SHP77 treated with DMSO at 0.1 percent for 48 hours (cell line): ENCODE measurements around the gene MAN2A1.

Source experiments
- DNase-seq: peaks from one replicate; lab custom pipeline; 2025; lab: John Stamatoyannopoulos, UW

MAN2A1 gene

DNA sequence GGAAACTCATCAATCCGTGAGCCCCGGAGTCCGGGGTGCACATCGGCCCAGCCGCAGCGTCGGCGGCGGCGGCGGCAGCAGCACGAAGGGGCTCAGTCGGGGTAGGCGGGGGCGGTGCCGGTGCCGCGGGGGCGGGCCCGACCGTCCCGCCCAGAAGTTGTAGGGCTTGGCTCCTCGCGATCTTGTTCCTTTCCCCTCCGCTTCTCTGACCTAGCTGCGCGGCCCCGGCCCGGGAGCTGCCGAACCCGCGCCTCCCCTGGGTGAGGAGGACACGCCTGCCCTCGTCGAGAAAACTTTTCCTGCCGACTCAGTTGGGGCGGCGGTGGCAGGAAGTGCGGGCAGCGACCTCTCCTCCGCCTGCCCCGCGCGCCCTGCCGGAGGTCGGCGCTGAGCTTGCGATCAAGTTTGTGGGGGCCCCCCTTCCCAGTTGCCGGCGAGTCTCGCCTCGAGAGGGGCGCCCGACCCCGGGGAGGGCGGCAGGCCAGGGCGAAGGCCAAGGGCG lies at the start of gene MAN2A1:
MAN2A1 (plus strand) TSS at position 188 of the 502 bp plus-strand sequence. CDS start 491 bp downstream, outside the sequence.
- DNase-seq, result peak; percentile 37

DNA sequence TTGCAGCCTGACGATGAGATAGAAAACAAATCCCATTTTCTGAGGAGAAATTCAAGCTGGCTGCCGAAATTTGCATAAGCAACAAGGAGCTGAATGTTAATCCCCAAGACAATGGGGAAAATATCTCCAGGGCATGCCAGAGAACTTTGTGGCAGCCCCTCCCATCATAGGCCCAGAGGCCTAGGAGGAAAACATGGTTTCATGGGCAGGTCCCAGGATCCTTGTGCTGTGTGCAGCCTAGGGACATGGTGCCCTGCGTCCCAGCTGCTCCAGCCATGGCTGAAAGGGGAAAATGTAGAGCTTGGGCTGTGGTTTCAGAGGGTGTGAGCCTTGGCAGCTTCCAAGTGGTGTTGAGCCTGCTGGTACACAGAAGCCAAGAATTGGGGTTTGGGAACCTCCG lies 48.8 kb upstream of the MAN2A1 start:
- no peak for DNase-seq

DNA sequence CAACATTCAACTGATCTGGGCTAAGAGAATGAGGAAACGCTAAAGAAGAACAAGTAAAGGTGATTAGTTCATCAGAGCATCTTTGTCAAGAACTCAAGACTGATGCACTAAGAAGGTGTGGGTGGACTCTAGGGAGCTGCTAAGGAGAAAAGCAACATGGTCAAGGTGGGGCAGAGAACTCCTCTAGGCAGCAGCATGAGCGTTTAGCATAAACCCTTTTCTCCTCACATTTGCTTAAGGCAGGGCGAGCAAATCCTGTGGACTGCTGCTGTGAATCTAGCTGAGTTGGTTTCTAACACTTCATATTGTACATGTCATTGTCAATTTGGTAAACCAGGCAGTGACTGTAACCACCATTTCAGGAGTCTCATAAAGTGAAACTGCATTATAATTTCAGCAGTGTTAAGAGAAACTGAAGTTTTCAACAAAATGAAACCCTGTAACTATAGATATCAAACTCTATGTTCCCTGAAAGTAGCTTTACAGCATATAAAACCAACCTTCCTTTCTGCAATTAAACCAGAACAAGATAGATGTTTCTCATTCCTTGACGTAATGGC lies 45.9 kb upstream of the MAN2A1 start:
- no peak for DNase-seq

DNA sequence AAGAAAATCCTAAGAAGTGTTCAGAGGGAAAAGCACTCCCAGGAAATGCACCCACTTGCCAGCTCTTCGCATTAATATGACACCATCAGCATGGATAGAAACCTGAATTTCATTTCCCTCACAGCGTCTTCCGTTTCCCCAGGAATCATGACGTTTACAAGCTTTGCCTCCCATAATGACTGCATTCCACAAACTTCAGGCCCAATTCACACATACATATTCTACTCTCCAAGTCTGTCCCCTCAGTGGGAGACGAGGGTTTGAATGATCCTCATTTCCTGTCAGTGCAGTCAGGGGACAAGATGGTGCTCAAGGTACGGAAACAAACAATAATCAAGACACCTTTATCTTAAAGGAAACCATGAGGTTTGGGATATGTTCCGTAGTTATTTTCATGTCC lies 44.9 kb upstream of the MAN2A1 start:
- DNase-seq, result no peak

DNA sequence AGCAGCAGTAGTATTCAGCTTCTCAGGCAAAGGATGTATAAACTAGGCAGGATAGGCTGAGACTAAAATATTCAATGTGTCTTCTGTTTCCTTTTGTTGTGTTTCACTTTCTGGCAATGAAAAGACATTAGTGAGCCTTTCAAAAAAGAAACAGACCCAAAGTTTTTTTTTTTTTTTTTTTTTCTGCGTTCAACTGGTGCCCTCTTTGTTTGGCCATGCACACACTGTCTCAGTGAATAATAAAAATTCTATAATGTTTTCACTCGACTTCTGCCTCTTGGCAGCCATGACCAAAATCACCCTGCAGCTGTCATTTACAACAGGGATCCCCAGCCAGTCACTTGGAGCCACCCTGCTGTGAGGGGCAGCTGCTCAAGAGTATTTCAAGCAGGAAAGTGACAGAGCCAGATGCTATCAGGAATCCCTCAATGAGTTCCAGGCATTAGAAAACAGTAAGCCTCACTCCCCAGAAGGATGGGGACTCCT lies 44.0 kb upstream of the MAN2A1 start:
- DNase-seq, result no peak

DNA sequence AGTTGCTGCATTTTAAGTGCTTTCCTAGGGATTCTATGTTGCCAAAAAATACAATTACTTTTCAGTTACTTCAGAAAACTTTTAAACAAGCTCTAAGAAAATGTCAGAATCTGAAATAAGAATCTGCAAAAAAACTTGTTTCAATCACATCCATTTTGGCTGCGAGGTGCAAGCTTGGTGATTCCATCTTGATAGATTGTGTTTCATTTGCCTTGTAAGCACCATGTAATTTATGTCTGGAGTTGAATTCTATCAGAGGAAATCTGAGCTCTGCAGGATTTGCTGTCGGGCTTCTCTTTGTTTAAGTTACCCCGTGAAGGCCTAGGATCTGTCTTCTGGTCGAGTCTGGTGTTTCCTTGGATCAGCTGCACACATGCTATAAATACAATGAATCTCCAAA lies 40.4 kb upstream of the MAN2A1 start:
- no peak for DNase-seq

DNA sequence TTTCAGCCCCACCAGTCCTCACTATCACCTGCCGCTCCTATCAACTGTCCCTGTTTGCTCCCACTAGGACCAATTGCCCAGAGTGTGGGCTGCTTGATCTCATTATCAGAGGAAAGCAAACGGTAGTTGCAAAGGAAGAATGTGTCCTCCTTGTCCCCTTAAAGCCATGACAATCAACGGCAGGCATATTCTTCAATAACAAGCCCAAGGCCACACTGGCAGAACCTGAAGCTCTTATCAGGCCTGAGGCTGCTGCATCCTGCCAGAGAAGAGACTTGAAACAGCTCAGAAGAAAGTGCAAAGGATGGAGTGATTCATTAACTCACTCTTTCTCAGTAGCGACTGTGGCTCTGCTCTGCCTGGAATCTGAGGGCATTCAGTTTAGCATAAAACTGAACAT lies 39.2 kb upstream of the MAN2A1 start:
- no peak for DNase-seq

DNA sequence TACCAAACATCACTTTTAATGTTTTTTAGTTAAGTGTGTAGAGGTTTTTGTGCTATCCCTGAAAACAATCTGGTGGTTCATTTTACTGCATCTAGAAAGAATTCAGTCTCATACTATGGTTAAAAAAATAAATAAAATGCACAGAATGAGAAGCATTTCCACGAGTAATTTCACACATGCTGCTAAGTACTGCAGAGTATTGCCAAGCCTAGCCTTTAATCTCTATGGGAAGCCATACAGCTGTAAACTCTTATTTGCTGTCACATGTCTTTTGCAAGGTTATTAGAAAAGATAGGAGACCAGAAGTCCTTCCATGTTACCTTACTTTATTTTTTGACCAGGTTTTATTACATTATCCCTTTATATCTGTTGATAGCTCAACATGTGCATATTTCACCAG lies 37.6 kb upstream of the MAN2A1 start:
- no peak for DNase-seq

DNA sequence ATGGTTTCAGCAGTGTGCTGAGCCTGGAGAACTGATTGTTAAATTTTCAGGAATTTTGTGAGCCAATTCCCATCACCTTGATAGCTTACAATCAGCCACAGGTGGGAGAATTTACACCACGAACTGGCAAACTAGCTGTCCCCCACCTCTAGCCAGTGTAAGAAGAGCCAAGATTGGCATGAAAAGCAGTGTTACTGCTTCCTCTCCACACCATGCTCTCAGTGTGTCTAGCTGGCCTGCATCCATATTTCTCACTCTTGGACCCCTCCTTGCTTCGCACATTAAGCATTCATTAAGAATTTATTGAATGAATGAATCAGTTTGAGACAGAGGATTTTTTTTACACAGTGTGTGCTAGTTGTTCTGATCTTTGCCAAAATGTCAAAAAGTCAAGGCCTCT lies 36.7 kb upstream of the MAN2A1 start:
- DNase-seq, result no peak

DNA sequence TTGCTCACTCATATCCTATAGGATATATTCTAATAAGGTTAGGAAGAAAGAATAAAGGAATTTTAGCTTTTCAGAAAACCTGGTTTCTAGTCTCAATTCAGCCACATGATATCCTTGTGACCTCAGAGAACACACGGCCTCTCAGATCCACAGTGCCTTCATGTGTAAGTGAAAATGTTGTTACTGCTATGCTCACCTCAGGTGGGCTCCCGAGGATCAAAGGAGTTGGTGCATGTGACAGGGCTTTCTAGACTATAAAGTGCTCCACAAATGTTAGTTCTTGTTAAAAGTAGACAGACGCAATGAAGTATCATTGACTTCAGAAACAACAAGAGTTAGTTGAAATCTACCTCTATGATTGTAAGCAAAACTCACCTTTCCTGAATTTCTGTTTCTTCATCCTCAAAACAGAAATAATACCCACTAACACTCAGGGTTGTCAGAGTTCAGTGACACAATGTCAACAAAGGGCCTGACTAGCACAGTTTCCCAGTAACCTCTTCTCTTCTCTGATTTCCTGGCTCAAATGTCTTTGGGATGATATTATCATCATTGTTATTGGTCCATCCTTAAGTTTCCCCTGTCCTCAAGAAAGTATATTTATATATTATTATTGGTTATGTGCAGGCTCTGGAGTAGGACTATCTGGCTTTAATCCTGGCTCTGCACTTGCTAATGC lies 36.0 kb upstream of the MAN2A1 start:
- no peak for DNase-seq

DNA sequence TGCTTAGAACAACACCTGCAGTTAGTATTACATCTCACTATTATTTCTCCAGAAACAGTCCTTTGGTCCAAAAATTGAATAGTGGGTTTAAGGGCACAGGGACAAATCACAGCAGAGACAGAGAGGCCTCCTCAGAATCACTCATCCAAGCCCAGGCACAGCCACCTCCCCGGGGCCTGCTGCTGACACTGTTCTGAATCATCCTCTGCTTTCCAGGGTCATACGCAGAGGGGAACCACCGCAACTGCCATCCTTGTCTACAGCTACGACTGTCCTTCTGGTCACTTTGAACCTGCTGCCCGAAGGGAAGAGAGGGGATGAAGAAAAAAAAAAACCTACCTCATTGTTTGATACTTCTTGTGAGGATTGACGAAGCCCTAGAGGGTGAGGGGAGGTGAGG lies 35.3 kb upstream of the MAN2A1 start:
- DNase-seq, result no peak

DNA sequence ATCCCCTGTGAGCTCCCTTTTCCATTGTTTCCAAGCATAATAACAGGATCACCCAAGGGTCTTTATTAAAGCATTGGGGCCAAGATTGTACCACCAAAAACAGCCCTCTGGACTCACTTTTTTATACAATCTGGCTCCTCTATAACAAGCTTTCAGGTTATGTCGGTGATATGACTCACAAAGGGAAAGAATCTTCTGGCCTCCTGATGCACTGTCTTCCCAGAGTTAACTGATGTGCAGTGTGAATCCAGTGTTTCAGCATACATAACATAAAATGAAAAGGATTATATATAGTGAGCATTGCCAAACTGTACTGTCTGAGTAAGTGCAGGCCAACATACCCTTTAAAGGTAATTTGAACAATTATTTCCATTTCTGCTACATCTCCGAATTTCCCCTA lies 33.9 kb upstream of the MAN2A1 start:
- DNase-seq, result no peak

DNA sequence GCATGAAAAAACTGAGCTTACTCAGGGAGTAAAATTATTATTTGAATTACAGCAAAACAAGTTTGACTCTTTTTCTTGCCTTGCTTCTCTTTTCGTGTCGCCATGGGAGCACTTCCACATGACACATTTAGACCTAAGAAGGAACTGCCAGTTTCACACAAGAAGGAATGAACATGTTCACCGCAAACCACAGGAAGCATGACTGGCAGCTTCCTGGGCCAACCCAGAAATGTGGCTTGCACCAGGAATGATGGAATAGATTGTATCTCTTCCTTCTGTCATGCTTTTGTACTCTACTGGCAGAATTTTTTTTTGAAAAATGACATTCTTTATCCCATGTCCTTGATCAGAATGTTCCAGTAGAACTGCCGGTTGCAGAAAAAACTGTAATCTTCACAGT lies 32.9 kb upstream of the MAN2A1 start:
- DNase-seq, result no peak

DNA sequence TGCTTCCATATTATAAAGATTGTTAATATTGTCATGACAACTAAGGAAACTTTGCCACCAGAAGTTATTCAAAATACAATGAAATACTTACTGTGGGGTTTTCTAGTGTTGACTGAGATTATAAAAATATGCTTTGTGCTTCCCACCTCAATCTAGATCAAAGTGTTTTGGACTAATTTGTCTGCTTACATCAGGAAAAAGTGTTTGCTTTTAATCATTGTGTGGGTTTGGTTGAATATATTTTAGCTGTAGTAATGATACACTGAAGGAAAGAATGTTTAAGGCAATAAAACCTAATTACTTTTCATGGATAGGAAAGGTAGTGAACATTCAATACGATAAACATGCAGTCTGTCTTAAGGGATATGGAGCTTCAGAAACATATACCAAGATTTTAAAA lies 29.8 kb upstream of the MAN2A1 start:
- DNase-seq, result no peak

DNA sequence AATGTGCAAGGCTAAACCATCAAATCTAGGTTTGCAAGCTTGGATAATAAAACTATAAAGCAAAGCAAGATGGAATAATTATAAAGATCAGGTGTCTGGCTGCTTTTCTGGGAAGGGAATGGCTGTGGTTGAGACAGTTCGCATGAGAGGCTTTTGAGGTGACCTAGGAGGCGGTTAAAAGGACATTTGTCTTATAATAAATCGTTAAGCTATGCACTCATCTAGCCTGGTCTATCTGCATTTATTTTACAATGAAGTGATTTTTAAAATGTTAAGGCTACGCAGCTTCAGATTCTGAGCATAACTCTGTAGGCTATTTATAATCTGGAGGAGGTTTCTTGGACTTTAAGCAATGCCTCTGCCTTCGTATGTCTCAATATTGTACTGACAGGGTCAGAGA lies 29.4 kb upstream of the MAN2A1 start:
- no peak for DNase-seq

DNA sequence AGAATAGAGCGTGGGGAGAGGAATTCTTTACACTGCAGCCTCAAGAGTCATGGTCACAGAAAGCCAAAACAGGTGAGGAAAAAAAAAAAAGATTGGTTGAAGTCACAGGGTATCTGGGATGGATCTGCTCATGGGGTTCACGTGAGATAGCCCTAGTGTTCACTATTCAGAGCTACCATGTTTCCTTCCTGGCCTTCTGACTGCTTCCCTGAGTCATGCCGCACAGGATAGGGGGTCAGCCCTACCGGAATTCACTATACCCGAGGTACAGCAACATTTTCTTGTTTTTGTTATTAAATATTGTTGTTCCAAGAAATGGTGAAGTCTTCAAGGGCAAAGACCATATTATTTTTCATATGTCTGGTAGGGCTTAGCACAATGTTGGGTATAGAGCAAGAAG lies 21.5 kb upstream of the MAN2A1 start:
- DNase-seq, result no peak

DNA sequence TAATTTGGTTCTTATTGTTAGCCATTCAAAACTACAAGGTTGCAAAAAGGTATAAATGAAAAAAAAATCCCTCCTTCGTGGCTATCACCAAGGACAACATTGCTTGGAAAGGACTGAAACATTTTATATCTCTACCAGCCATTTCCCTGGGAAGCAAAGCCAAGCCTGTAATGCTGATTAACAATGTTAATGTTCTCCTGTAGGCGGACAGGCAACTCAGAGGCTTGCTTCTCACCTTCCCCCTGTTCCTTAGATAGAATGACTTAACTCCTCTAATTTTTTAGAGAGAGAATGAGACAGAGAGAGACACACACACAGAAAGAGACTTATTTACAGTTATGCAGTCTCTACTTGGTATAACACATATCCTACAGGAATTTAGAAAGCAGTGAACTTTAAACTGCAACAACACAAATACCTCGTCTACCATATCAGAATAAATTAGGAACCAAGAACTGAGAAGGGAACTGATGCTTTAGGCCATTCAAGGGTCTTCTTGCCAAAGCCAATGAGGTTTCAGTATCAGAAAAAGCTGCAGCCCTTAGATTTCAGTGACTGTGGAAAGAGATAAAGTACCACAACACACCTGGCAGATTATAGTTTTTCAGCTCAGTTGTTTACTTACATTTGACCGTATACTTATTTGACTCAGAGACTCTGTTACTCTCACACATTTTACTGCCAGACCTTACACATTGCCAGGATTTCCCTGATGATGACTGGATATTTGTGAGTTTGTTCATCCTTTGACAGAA lies 20.9 kb upstream of the MAN2A1 start:
- no peak for DNase-seq

DNA sequence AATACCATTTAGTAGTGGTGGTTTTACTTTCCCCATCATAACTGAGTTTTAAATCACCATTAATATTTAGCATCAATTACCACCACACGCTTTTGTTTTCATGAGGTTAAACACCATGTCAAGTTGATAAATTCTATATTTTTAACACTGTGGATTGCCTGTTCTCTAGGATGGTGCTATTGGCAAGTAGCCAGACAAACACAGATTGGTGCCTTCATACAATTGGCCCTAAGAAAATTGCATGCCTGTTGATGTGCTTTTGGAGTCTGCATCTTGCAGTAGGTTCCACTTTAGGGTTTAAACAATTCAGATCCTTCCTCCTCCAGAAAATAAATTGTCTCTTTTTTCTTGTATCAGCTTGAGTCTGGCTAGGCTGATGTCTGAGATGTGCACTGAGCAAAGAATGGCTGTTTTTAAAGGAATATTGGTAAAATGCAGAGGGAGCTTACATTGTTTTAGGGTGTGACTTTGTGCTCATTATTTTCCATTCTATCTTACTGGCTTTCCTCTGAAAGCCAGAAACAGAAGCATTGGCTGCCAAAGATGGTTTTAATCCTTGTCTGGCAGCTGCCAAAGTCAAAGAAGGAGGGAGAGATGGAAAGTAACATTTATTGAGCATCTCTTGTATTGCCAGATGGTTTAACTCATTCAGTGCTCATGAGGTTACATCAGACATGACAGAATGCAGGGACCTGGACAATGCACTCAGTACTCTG lies 19.6 kb upstream of the MAN2A1 start:
- no peak for DNase-seq

DNA sequence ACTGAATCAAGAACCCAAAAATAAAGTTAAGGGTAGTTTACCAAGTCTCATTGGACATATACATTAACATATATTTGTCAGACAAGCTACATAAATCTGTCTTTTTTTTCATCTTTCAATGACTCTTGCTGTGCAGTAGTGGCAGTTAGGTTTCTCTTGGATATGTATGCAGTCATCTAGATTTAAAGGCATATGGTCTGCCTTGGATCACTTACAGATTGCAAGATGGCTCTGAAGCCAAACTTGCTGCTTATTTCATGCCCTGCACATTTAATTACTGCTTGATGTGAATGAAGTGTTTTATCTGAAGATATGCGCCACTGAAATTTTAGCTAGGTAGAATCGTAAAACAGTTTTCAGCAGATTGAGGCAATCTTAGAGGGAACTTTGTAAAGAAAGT lies 18.6 kb upstream of the MAN2A1 start:
- no peak for DNase-seq

DNA sequence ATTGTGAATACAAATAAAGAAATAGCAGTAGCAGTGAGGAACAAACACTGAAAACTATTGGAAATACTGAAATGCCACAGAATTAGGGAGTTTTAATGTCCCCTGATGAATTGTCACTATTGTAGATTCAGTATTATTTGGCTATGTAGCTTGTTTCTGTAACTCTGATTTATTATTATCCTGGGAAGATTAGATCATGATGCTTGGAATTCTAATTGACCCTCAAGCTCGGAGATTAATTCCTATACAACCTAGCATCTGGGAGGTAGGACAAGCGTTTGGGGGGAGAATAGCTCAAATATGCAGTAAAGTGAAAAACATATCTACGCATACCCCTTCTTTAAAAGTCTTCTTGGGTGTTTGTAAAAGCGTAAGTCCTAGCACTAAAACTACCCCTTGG lies 15.1 kb upstream of the MAN2A1 start:
- no peak for DNase-seq

DNA sequence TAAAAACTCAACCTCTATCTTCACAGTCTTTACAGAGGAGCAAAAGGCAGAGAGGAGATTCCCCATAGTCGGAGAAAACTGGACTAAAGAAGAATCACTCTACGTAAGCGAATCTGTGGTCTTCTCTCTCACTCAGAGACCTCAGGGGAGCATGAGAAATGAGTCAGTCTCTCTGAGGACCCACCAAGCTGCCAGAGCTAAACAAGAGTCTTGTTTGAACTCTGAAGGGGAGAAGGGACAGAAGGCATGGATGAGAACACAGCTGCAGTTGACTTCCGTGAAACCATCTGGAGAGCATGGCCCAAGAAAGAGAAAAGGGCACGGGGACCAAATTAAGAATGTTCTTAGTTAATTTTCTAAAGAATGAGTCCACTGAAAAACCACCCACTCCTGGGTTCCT lies 12.8 kb upstream of the MAN2A1 start:
- DNase-seq, result no peak

DNA sequence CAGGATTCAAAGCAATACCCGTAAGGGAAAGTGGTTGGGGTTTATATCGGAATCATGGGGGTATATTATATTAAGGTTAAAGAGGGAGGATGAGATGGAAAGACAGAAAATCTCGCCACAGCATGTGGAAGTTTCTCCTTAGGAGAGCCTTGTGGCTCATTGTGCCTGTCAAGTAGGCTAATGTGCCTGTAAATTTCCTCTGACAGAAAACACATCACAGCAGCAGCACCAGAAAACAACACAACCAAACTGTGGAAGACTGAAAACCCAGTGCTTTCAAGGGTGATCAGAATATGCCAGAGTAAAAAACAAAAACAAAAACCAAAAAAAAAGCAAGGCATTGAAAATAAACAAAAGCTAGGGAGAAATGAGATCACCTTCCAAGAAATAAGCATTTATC lies 11.3 kb upstream of the MAN2A1 start:
- no peak for DNase-seq

DNA sequence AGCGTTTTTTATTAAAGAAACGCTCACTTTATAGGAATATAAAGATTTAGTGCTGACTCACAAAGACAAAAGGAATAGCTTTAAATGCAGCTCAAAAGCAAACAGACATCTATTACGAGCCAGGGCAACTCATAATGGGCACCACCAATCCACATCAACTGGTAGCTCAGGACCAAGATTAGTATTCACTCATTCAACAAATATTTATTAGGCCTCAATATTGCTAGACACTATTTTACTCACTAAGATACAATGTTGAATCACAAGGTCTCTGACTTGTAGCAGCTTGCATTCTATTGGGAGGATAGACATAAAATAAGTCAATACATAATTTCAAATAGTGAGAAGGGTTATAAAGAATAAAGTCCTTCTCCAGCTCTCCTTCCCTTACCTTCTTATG lies 8.0 kb upstream of the MAN2A1 start:
- DNase-seq, result no peak
